ES-I3 (cell line): ENCODE measurements around the gene DNASE2B.

Source experiments
- H3K36me3 ChIP-seq: 2 replicates; pipeline ENCODE4 v1.6.1; 2013; ENCODE audit warnings: mild to moderate bottlenecking, low read length, control low read depth, moderate library complexity; ENCODE audit not compliant: insufficient read depth
- H3K4me1 ChIP-seq: 2 replicates; pipeline ENCODE4 v1.6.1; 2013; ENCODE audit warnings: mild to moderate bottlenecking, control low read depth, low read length; ENCODE audit not compliant: insufficient read depth
- H3K9ac ChIP-seq: 2 replicates; pipeline ENCODE4 v1.6.1; 2013; ENCODE audit warnings: low read depth, mild to moderate bottlenecking, low read length, moderate library complexity
- H3K9me3 ChIP-seq: 2 replicates; pipeline ENCODE4 v1.6.1; 2013; ENCODE audit warnings: mild to moderate bottlenecking, low read length, moderate library complexity; ENCODE audit not compliant: control insufficient read depth, insufficient read depth

Gene DNASE2B

GRCh38 chr1:84398175-84399155, at the start of gene DNASE2B:
DNASE2B (plus strand) TSS chr1:84398484; CDS start chr1:84398565, 81 bp downstream.
- Histone ChIP-seq H3K9ac (no peak within 1 kb of the TSS), H3K36me3 (no peaks in the 10 kb centered on the region), H3K9me3 (no peaks in the 10 kb centered on the region), H3K4me1 (no peaks in the 10 kb centered on the region)

- Histone ChIP-seq H3K36me3 (no peaks in the 10 kb centered on the region), H3K9ac (no peak overlapping the region), H3K9me3 (no peaks in the 10 kb centered on the region), H3K4me1 (no peaks in the 10 kb centered on the region)
Measured at GRCh38 chr1:84348759-84349158, 49.5 kb upstream of the DNASE2B start.

GRCh38 chr1:84350104-84350503, 48.2 kb upstream of the DNASE2B start:
- Histone ChIP-seq H3K36me3 (no peaks in the 10 kb centered on the region), H3K4me1 (no peaks in the 10 kb centered on the region), H3K9ac (no peak overlapping the region), H3K9me3 (no peaks in the 10 kb centered on the region)

- Histone ChIP-seq H3K9me3 (no peaks in the 10 kb centered on the region), H3K4me1 (no peaks in the 10 kb centered on the region), H3K9ac (no peak overlapping the region), H3K36me3 (no peaks in the 10 kb centered on the region)
Measured at GRCh38 chr1:84350550-84350949, 47.7 kb upstream of the DNASE2B start.

- H3K9ac ChIP-seq, result no peak overlapping the region
- no peaks in the 10 kb centered on the region for H3K36me3 ChIP-seq
- H3K4me1 ChIP-seq, result no peaks in the 10 kb centered on the region
- H3K9me3 ChIP-seq, result no peaks in the 10 kb centered on the region
Measured at GRCh38 chr1:84352298-84353106, 45.8 kb upstream of the DNASE2B start.

GRCh38 chr1:84353695-84354094, 44.6 kb upstream of the DNASE2B start:
- Histone ChIP-seq H3K9me3 (no peaks in the 10 kb centered on the region), H3K4me1 (no peaks in the 10 kb centered on the region), H3K36me3 (no peaks in the 10 kb centered on the region), H3K9ac (no peak overlapping the region)

- H3K9me3 ChIP-seq, result no peaks in the 10 kb centered on the region
- no peak overlapping the region for H3K9ac ChIP-seq
- H3K4me1 ChIP-seq, result no peaks in the 10 kb centered on the region
- no peaks in the 10 kb centered on the region for H3K36me3 ChIP-seq
Measured at GRCh38 chr1:84355556-84355955, 42.7 kb upstream of the DNASE2B start.

- Histone ChIP-seq H3K36me3 (no peaks in the 10 kb centered on the region), H3K4me1 (no peaks in the 10 kb centered on the region), H3K9ac (no peak overlapping the region), H3K9me3 (no peaks in the 10 kb centered on the region)
Measured at GRCh38 chr1:84356881-84357280, 41.4 kb upstream of the DNASE2B start.

GRCh38 chr1:84358695-84359094, 39.6 kb upstream of the DNASE2B start:
- Histone ChIP-seq H3K4me1 (no peaks in the 10 kb centered on the region), H3K9me3 (no peaks in the 10 kb centered on the region), H3K36me3 (no peaks in the 10 kb centered on the region), H3K9ac (no peak overlapping the region)

GRCh38 chr1:84360316-84360715, 38.0 kb upstream of the DNASE2B start:
- Histone ChIP-seq H3K9ac (no peak overlapping the region), H3K9me3 (no peaks in the 10 kb centered on the region), H3K36me3 (no peaks in the 10 kb centered on the region), H3K4me1 (no peaks in the 10 kb centered on the region)

GRCh38 chr1:84361796-84362195, 36.5 kb upstream of the DNASE2B start:
- Histone ChIP-seq H3K9me3 (no peaks in the 10 kb centered on the region), H3K9ac (no peak overlapping the region), H3K4me1 (no peaks in the 10 kb centered on the region; the same call in 1 of the 2 replicates), H3K36me3 (no peaks in the 10 kb centered on the region)

GRCh38 chr1:84363019-84363418, 35.3 kb upstream of the DNASE2B start:
- Histone ChIP-seq H3K9ac (no peak overlapping the region), H3K36me3 (no peaks in the 10 kb centered on the region), H3K4me1 (no peaks in the 10 kb centered on the region; the same call in 1 of the 2 replicates), H3K9me3 (no peaks in the 10 kb centered on the region)

- Histone ChIP-seq H3K9me3 (no peaks in the 10 kb centered on the region), H3K36me3 (no peaks in the 10 kb centered on the region), H3K9ac (no peak overlapping the region), H3K4me1 (no peaks in the 10 kb centered on the region; the same call in 1 of the 2 replicates)
Measured at GRCh38 chr1:84363622-84364021, 34.7 kb upstream of the DNASE2B start.
